Measurements from ENCODE around the gene PATL2. TPM values are rescaled to one million over a fixed set of nuclear protein-coding genes. Genes with fewer than 3 reads are reported as not detected.

PATL2 gene
- 0.10 and 0.12 TPM in 2 replicates for total RNA-seq

GRCh38 chr15:44711096-44711742 is at the start of gene PATL2, which contains the start of gene B2M:
PATL2 (minus strand) TSS chr15:44711323; CDS start chr15:44676490, 34,833 bp downstream.
B2M (plus strand) TSS chr15:44711517; CDS start chr15:44711547, 30 bp downstream.

DNA sequence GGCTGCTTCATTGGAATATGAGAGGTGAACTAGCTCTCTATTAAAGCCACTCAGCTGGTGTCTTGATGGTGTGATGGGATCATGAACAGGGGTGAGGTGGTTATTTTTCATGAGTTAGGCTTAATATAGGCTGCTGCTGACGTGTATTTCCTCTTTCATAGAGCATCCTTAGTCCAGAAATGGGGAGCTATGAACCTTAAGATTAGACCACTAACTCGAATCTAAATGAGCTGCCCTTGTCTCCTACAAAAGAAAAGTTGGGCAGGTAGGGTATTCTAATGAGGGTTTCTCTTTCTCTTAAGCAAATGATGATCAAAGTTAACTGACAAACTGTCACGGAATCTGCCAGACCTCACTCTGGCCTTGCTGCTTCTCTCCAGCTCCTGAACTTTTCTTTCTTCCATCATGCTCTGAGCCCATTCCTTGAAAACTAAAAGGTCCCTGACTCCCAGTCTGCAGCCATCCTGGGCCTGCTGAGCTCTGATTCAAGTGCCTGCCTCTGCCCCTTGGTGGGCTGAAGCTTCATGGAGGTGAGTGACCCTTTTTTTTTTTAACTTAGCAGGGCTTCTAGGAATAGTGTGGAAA is 25.1 kb upstream of the PATL2 start, which contains the start of gene TRIM69:
Gene TRIM69, plus strand, starts transcription at position 348 of the 585 bp plus-strand sequence. Its CDS starts 177 bp downstream, at position 525.

GRCh38 chr15:44663410-44664308 is 47.5 kb downstream of the PATL2 start, which contains the start of gene SPG11:
SPG11 (minus strand) TSS chr15:44663662; CDS start chr15:44663647, 15 bp downstream.

Other genes starting within 250 kb of the PATL2 start
- 33.9 and 36.4 TPM in 2 replicates for gene EIF3J, start 174.2 kb downstream of the PATL2 start, total RNA-seq
- 25.9 and 28.2 TPM in 2 replicates for gene SPG11, start 47.7 kb downstream of the PATL2 start, total RNA-seq
- gene B2M, start 194 bp upstream of the PATL2 start, total RNA-seq, result 3,479 and 3,733 TPM in 2 replicates
- gene TRIM69, start 25.2 kb upstream of the PATL2 start, total RNA-seq, result 7.9 and 10.1 TPM in 2 replicates
- not detected in 2 replicates for gene TERB2, start 245.4 kb upstream of the PATL2 start, total RNA-seq

Data from cardiac ventricle fibroblast (primary cell).